Large intestine (tissue), 3 donors: ENCODE measurements around the gene LARP4B. TPM values are rescaled to one million over a fixed set of nuclear protein-coding genes. Genes with fewer than 3 reads are reported as not detected.

Experiments
- DNase-seq, 2 donors: peaks; one replicate each; pipeline versions ENCODE4 v3.0.0 to v3.0.0-alpha.2; 2013
- H3K27ac ChIP-seq: one replicate; pipeline ENCODE4 v1.5.1; 2013; ENCODE audit warnings: low read length
- H3K27me3 ChIP-seq: 2 replicates; pipeline ENCODE4 v1.6.1; 2013; ENCODE audit warnings: low read length; ENCODE audit not compliant: control insufficient read depth, insufficient read depth
- H3K36me3 ChIP-seq: 2 replicates; pipeline ENCODE4 v1.6.1; 2013; ENCODE audit warnings: low read length; ENCODE audit not compliant: control insufficient read depth, insufficient read depth
- H3K4me1 ChIP-seq: one replicate; pipeline ENCODE4 v1.6.1; 2013; ENCODE audit warnings: low read length; ENCODE audit not compliant: control insufficient read depth, insufficient read depth
- H3K4me3 ChIP-seq: one replicate; pipeline ENCODE4 v1.5.1; 2013; ENCODE audit warnings: low read length
- H3K9me3 ChIP-seq: one replicate; pipeline ENCODE4 v1.6.1; 2013; ENCODE audit warnings: mild to moderate bottlenecking, low read depth, low read length, moderate library complexity; ENCODE audit not compliant: control insufficient read depth
- WGBS: methylation state at CpG from one replicate; pipeline ENCODE4 v1.1.5; 2013; ENCODE audit warnings: low lambda C conversion rate; ENCODE audit not compliant: insufficient coverage; 5-methylcytosine and 5-hydroxymethylcytosine counted together
- polyA plus RNA-seq: library from polyadenylated mRNA; unstranded; fragments of 120-200 nt; gene quantifications from one replicate; pipeline ENCODE4 v1.2.1, GENCODE V29; 2013

The LARP4B gene
- polyA plus RNA-seq, 1 donor, result 54.0 TPM

DNA sequence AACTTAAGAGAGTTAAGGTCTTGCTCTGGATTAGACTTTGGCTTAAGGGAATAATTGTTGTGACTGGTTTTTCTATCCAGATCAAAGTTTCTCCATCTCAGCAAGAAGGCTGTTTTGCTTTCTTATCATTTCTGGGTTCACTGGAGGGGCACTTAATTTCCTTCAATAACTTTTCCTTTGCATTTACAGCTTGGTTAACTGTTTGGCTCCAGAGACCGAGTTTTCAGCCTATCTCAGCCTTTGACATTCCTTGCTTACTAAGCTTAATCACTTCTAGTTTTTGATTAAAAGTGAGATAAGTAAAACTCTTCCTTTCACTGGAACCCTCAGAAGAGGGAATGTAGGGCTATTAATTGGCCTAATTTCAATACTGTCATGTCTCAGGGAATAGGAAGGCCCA, 76.4 kb downstream of the LARP4B start:
- peaks cover 6% of the 10 kb centered on the region for H3K9me3 ChIP-seq
- no peaks in the 10 kb centered on the region for H3K4me1 ChIP-seq
- H3K4me3 ChIP-seq, result no peak overlapping the region
- H3K36me3 ChIP-seq, result peaks cover 19% of the 10 kb centered on the region
- no peaks in the 10 kb centered on the region for H3K27me3 ChIP-seq
- H3K27ac ChIP-seq, result no peak overlapping the region
- no CpG with 5 or more reads among the region's 1 CpG for WGBS
- DNase-seq, result peak; percentile 11 to 48

DNA sequence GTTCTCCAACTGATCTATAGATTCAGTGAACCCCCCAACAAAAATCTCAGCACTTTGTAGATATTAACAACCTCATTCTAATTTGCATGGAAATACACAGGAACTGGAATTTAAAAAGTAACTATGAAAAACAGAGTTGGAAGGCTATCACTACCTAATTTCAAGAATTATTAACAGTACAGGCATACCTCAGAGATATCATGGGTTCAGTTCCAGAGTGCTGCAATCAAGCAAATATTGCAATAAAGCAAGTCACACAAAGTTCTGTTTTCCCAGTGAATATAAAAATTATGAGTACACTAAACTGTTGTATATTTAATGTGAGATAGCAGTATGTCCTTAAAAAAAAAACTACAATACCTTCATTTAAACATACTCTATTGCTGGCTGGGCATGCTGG, 78.5 kb downstream of the LARP4B start:
- Histone ChIP-seq H3K4me3 (no peak overlapping the region), H3K36me3 (peaks cover 9% of the 10 kb centered on the region), H3K9me3 (peaks cover 8% of the 10 kb centered on the region), H3K27me3 (no peaks in the 10 kb centered on the region), H3K27ac (no peak overlapping the region), H3K4me1 (no peaks in the 10 kb centered on the region)
- peak in 1 of 2 donors; percentile 38 for DNase-seq

DNA sequence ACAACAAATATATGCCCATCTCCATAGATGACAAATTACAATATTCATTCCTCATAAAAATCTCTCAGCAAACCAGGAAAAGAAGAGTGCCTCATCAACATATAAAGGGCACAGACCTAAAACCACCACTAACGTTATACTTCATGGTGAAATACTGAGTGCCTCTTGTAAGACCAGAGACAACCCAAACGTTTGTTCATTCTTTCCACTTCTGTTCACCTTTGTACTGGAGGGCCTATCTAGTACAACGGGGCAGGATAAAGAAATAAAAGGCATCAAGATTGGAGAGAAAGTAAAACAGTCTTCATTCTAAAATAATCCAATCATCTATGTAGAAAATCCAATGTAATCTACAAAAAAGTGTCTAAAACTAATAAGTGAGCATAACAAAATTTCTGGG, 79.1 kb downstream of the LARP4B start:
- peaks cover 13% of the 10 kb centered on the region for H3K36me3 ChIP-seq
- no peaks in the 10 kb centered on the region for H3K4me1 ChIP-seq
- no peaks in the 10 kb centered on the region for H3K27me3 ChIP-seq
- H3K9me3 ChIP-seq, result peaks cover 8% of the 10 kb centered on the region
- no peak overlapping the region for H3K27ac ChIP-seq
- no peak overlapping the region for H3K4me3 ChIP-seq
- no CpG with 5 or more reads among the region's 3 CpGs for WGBS
- DNase-seq, result peak in 1 of 2 donors; percentile 31

GRCh38 chr10:851901-852300, 79.6 kb downstream of the LARP4B start:
- peaks cover 8% of the 10 kb centered on the region for H3K9me3 ChIP-seq
- peaks cover 2% of the 10 kb centered on the region for H3K4me1 ChIP-seq
- no peak for DNase-seq
- H3K27me3 ChIP-seq, result no peaks in the 10 kb centered on the region
- H3K4me3 ChIP-seq, result no peak overlapping the region
- WGBS, result 100% methylated on average over 1 of the region's 5 CpGs
- peaks cover 11% of the 10 kb centered on the region for H3K36me3 ChIP-seq
- no peak overlapping the region for H3K27ac ChIP-seq

DNA sequence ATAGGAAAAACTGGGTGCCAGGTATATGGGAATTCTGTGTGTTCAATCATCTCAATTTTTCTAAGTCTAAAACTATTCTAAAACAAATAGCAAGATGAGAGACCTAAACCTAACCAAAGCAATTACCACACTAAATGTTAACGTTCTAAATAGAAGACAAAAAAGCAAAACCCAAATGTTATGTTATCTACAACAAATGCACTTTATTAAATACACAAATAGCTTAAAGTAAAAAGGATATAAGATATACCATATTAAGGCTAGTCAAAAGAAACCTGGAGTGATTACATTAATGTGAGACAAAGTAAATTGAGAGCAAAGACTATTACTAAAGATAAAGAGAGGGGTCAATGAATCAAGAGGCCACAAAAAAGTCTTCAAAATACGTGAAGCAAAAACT, 81.4 kb downstream of the LARP4B start:
- peaks cover 11% of the 10 kb centered on the region for H3K4me1 ChIP-seq
- H3K36me3 ChIP-seq, result peaks cover 9% of the 10 kb centered on the region
- H3K27me3 ChIP-seq, result no peaks in the 10 kb centered on the region
- H3K4me3 ChIP-seq, result no peak overlapping the region
- WGBS, result 100% methylated on average over 2 of the region's 2 CpGs
- H3K27ac ChIP-seq, result no peak overlapping the region
- peaks cover 8% of the 10 kb centered on the region for H3K9me3 ChIP-seq
- DNase-seq, result no peak

DNA sequence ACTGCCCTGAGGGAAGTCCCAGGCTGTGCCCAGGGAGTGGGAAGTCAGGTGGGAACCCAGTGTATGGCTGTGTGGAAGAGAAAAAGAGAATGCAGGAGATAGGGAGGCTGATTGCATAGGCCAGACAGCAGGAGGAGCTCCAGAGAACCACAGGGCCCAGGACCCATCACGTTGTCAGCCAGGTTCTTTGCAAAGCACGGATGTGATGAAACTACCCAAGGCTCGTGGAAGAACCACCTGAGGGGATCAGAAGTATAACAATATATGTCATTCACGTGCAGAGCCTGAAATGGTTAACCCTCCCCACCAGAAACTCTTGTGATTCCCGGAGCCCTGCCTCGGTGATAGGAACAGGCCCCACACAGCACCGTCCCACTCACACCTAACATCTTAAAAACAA, 83.6 kb downstream of the LARP4B start:
- WGBS, result no CpG with 5 or more reads among the region's 7 CpGs

DNA sequence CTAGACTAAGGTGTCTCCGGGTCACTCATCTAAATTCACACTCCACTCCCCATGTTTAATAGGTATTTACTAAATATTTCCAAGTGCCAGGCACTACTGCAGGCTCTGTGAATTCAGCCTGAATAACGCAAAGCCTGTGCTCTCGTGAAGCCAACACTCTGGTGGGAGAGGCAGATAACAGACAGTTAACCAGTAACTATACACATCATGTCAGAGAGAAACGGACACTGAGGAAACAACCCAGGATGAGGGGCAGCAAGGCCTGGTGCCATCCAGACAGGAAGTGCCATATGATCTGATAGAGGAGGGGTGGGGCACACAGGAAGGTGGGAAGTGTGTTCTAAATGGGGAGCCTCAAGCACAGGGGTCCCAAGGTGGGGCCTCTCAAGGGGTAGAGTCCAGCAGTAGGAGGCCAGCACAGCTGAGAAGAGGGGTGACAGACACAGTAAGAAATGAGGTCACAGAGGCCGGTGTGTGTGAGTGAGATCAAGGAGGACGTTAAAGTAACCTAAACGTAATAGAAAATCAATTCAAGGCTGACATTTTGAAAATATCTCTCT, 85.3 kb downstream of the LARP4B start:
- H3K36me3 ChIP-seq, result peaks cover 29% of the 10 kb centered on the region
- H3K4me3 ChIP-seq, result no peak overlapping the region
- peak overlapping the region; percentile 68 for H3K27ac ChIP-seq
- H3K4me1 ChIP-seq, result peaks cover 11% of the 10 kb centered on the region
- DNase-seq, result peak; percentile 52 to 82
- WGBS, result no CpG with 5 or more reads among the region's 7 CpGs
- H3K9me3 ChIP-seq, result peaks cover 8% of the 10 kb centered on the region
- H3K27me3 ChIP-seq, result no peaks in the 10 kb centered on the region

More for the DNA sequence above, 83.6 kb downstream of the LARP4B start:
- H3K4me3 ChIP-seq, result no peak overlapping the region
- DNase-seq, result no peak
- no peaks in the 10 kb centered on the region for H3K27me3 ChIP-seq
- no peak overlapping the region for H3K27ac ChIP-seq
- H3K36me3 ChIP-seq, result peaks cover 19% of the 10 kb centered on the region
- peaks cover 11% of the 10 kb centered on the region for H3K4me1 ChIP-seq
- peaks cover 8% of the 10 kb centered on the region for H3K9me3 ChIP-seq

DNA sequence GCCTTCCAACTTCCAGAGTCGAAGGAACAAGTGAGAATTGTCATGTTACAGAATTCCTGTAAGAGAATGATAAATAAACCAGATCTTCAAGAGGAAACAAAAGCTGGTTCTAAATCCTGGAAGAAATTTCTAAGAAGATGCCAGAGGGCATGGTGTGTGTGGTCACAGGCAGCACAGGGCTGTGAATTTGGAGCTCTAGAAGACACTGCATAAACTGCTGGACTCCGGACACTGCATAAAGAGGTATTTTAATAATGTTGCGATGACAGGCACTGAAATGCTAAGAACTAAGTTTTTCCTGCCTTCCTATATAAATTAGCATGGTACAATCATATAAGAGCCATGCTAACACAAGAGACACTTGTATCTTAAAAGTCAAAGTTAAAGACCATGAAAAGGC, 86.0 kb downstream of the LARP4B start:
- peaks cover 33% of the 10 kb centered on the region for H3K36me3 ChIP-seq
- DNase-seq, result no peak

DNA sequence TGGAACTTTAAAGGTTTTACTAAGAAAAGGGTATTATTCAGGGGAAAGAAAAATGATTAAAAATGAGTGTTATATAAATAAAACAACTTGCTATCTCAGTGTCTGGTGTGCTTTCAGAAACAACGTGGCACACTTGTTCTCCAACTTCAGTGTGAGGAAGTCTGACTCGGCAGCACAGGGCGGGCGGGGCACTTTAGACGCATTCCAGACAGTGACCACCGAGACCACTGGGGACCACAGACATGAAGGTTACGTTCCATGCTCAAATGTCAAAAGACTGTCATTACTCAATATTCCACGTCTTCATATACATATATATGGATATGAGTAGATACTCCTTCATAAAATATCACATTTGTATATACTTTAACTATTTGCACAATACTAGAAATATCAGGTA, 87.0 kb downstream of the LARP4B start:
- no peak for DNase-seq
- H3K36me3 ChIP-seq, result peaks cover 42% of the 10 kb centered on the region
- WGBS, result no CpG with 5 or more reads among the region's 8 CpGs
- H3K27ac ChIP-seq, result no peak overlapping the region
- H3K27me3 ChIP-seq, result no peaks in the 10 kb centered on the region
- no peak overlapping the region for H3K4me3 ChIP-seq
- peaks cover 11% of the 10 kb centered on the region for H3K4me1 ChIP-seq
- no peaks in the 10 kb centered on the region for H3K9me3 ChIP-seq

More for the DNA sequence above, 86.0 kb downstream of the LARP4B start:
- H3K27me3 ChIP-seq, result no peaks in the 10 kb centered on the region
- peaks cover 11% of the 10 kb centered on the region for H3K4me1 ChIP-seq
- H3K4me3 ChIP-seq, result no peak overlapping the region
- peaks cover 6% of the 10 kb centered on the region for H3K9me3 ChIP-seq
- WGBS, result no CpG with 5 or more reads among the region's 3 CpGs
- H3K27ac ChIP-seq, result peak overlapping the region; percentile 68

DNA sequence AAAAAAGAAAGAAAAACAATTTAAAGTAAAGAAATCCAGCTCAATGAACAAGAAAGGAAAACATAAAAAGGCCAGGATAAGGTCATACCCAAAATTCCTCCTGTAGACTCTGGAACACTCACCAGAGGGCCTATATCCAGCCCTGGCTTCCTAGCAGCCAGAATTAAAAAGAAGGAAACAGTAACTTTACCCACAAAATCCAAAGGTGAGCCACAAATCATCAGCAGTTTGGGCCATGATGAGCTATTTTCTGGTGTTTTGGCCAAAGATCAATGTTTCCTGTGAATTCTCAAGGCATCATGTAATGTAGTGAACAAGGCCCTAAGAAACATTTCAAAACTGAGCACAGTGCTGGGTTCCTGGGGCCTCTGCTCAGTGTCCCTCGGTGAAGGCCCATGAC, 87.8 kb downstream of the LARP4B start:
- no CpG with 5 or more reads among the region's 1 CpG for WGBS
- DNase-seq, result no peak
- no peak overlapping the region for H3K4me3 ChIP-seq
- no peak overlapping the region for H3K27ac ChIP-seq
- no peaks in the 10 kb centered on the region for H3K9me3 ChIP-seq
- no peaks in the 10 kb centered on the region for H3K27me3 ChIP-seq
- peaks cover 11% of the 10 kb centered on the region for H3K4me1 ChIP-seq
- peaks cover 47% of the 10 kb centered on the region for H3K36me3 ChIP-seq

DNA sequence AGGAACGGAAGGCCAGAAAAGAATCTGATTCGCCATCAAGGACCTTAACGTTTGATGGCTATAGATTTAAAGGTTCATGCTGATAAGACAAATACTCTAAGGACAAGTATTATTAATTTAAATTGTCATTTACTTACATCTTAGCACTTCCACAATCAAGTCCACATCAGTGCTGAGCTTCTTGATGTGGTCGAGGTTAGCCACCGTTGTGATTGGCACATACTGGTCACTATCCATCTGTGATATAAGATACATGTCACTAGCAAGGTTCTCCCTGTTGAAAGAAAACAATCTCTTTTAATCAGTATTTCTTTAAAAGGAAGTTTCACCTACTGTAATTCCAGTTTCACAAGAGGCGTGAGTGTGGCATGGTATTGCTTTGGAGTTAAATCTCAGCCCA, 88.7 kb downstream of the LARP4B start:
- Histone ChIP-seq H3K27me3 (no peaks in the 10 kb centered on the region), H3K9me3 (no peaks in the 10 kb centered on the region), H3K4me1 (peaks cover 11% of the 10 kb centered on the region), H3K27ac (no peak overlapping the region), H3K36me3 (peaks cover 48% of the 10 kb centered on the region), H3K4me3 (no peak overlapping the region)
- WGBS, result no CpG with 5 or more reads among the region's 6 CpGs
- no peak for DNase-seq
